ES-I3 (cell line): ENCODE results near the gene IRF2.

Experiments
- H3K36me3 ChIP-seq: 2 replicates; pipeline ENCODE4 v1.6.1; 2013; ENCODE audit warnings: mild to moderate bottlenecking, low read length, control low read depth, moderate library complexity; ENCODE audit not compliant: insufficient read depth
- H3K4me1 ChIP-seq: 2 replicates; pipeline ENCODE4 v1.6.1; 2013; ENCODE audit warnings: mild to moderate bottlenecking, control low read depth, low read length; ENCODE audit not compliant: insufficient read depth
- H3K9ac ChIP-seq: 2 replicates; pipeline ENCODE4 v1.6.1; 2013; ENCODE audit warnings: low read depth, mild to moderate bottlenecking, low read length, moderate library complexity
- H3K9me3 ChIP-seq: 2 replicates; pipeline ENCODE4 v1.6.1; 2013; ENCODE audit warnings: mild to moderate bottlenecking, low read length, moderate library complexity; ENCODE audit not compliant: control insufficient read depth, insufficient read depth

Gene IRF2

DNA sequence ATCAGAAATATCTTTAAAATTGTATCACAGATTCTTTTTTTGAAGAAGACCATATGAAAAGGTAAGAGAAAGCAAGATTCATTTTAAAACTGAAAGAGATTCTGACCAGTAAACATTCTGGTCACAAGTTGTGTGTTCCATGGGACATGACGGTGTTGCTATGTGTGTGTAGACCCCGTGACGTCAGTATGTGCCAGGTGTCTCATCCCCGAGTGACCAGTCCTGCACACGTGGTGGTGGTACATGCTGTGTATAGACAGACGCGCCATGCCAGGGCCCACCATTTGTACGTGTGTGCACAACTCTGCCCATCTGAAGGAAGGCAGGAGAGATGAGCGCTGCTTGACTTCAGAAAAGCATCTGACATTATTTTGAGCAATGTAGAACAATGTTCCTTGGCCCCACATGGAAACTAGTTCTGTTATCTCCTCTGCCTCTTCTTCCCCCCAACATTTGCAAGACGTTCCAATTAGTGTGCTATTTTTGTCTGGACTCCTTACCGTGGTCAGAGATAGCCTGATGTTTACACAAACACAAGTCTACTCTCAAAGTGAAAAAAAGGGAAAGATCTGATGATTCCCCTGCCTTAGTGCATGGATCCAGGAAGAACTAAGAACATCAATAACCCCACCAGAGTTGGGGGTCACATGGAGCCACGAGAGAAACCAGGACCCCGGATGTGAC, 51.2 kb downstream of the IRF2 start:
- peaks cover 6% of the 10 kb centered on the region; the same call in 1 of the 2 replicates for H3K36me3 ChIP-seq
- no peaks in the 10 kb centered on the region; the same call in 1 of the 2 replicates for H3K9me3 ChIP-seq
- H3K4me1 ChIP-seq, result no peaks in the 10 kb centered on the region; the same call in 1 of the 2 replicates
- no peak overlapping the region for H3K9ac ChIP-seq

GRCh38 chr4:184422378-184422777, 52.0 kb downstream of the IRF2 start:
- Histone ChIP-seq H3K36me3 (peaks cover 6% of the 10 kb centered on the region; the same call in 1 of the 2 replicates), H3K9me3 (no peaks in the 10 kb centered on the region; the same call in 1 of the 2 replicates), H3K4me1 (no peaks in the 10 kb centered on the region; the same call in 1 of the 2 replicates), H3K9ac (no peak overlapping the region)

GRCh38 chr4:184421533-184422155, 52.7 kb downstream of the IRF2 start:
- Histone ChIP-seq H3K36me3 (peaks cover 6% of the 10 kb centered on the region; the same call in 1 of the 2 replicates), H3K9me3 (no peaks in the 10 kb centered on the region; the same call in 1 of the 2 replicates), H3K9ac (no peak overlapping the region), H3K4me1 (no peaks in the 10 kb centered on the region; the same call in 1 of the 2 replicates)

DNA sequence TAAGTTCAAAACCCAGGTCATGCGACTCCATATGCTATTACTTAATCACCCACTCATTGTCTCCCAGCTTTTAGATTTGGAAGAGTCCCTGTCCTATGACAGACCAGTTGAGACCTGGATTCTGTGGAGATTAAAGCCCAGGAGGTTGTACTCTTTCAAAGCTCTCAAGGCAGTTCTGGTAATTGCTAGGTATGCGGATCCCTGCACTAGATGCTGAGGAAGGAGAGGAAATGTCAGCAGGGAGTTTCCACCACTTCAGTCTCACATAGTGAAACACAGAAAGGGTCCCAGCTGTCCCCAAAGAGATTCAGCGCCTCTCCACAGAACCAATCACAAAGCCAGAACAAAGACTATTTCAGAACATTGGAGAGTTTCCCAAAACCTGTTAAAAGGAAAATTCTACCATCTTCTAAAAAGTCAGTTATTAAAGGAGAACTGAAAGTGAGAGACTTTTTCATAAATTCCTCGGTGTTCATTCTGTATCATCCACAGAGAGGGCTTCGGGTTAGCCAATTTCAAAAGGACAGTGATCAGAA, 53.4 kb downstream of the IRF2 start:
- no peaks in the 10 kb centered on the region; the same call in 1 of the 2 replicates for H3K4me1 ChIP-seq
- no peak overlapping the region for H3K9ac ChIP-seq
- H3K9me3 ChIP-seq, result no peaks in the 10 kb centered on the region; the same call in 1 of the 2 replicates
- H3K36me3 ChIP-seq, result peaks cover 6% of the 10 kb centered on the region; the same call in 1 of the 2 replicates

- peaks cover 6% of the 10 kb centered on the region; the same call in 1 of the 2 replicates for H3K36me3 ChIP-seq
- no peaks in the 10 kb centered on the region; the same call in 1 of the 2 replicates for H3K4me1 ChIP-seq
- no peak overlapping the region for H3K9ac ChIP-seq
- H3K9me3 ChIP-seq, result no peaks in the 10 kb centered on the region; the same call in 1 of the 2 replicates
Measured at GRCh38 chr4:184420402-184420801, 53.9 kb downstream of the IRF2 start.

GRCh38 chr4:184419976-184420375, 54.4 kb downstream of the IRF2 start:
- H3K4me1 ChIP-seq, result no peaks in the 10 kb centered on the region; the same call in 1 of the 2 replicates
- no peak overlapping the region for H3K9ac ChIP-seq
- peaks cover 6% of the 10 kb centered on the region; the same call in 1 of the 2 replicates for H3K36me3 ChIP-seq
- H3K9me3 ChIP-seq, result no peaks in the 10 kb centered on the region; the same call in 1 of the 2 replicates

DNA sequence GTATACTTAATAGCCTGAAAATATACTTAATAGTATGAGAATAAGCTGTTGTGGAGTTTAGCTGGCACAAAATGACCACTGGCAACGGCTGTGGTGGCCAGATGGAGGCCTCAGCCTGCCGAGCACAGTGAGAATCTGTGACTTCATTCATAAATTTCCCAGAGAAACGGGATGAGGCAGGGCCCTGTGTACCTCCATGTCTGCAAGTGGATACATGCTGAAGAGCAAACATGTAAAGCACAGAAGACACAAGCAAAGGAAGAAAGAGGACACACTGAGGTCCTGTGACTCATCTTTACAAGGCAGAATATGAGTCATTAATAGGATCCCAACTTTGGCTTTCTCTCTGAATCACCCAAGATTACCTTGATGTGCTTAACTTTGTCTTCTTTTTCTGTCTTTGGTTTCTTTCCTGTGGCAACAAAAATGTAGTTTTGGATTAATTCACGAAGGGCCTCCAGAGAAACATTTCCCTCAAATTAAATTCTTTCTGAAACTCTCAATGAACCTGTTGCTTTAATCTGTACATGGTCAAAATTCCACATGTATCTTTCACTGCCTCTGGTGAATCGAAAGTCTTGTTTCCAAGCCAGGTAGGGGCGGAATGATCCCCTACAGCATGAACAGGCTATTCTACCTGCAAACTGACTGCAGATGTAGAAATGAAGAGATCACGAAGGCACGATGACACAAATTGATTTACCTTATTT, 56.4 kb downstream of the IRF2 start:
- Histone ChIP-seq H3K9me3 (no peaks in the 10 kb centered on the region), H3K4me1 (no peaks in the 10 kb centered on the region; the same call in 1 of the 2 replicates), H3K9ac (no peak overlapping the region), H3K36me3 (peaks cover 6% of the 10 kb centered on the region; the same call in 1 of the 2 replicates)

DNA sequence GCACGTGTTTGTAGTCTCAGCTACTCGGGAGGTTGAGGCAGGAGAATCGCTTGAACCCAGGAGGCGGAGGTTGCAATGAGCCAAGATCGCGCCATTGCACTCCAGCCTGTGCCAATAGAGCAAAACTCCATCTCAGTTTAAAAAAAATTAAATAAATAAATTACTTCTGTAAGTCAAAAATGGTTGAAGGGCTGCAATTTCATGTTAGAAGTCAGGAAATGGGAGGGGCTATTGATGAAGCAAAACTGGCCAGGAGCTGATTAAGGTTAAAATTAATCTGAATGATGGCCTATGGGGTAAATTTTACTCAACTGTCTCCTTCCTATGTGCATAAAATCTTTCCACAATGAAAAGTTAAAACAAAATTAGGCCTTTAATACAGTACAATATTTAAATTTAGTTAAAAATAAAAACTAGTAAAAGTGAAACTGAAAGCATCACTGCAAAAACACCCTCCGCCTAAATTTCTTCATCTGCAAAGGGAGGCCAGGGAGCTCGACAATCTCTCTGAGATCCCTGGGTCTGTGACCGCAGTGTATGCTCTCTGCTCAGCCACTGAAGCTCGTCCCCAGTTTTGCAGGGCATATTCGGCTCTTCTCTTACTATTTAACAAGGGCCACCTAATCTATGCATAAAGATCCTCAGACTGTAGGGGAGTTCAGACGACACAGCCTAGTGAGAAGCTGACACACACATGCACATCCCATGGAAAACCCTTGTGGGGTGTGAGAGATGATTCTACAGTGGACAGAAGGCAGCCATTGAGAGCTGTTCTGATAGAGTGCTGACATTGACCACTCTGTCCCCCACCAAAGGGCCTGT, 57.2 kb downstream of the IRF2 start:
- no peaks in the 10 kb centered on the region for H3K9me3 ChIP-seq
- no peak overlapping the region for H3K9ac ChIP-seq

DNA sequence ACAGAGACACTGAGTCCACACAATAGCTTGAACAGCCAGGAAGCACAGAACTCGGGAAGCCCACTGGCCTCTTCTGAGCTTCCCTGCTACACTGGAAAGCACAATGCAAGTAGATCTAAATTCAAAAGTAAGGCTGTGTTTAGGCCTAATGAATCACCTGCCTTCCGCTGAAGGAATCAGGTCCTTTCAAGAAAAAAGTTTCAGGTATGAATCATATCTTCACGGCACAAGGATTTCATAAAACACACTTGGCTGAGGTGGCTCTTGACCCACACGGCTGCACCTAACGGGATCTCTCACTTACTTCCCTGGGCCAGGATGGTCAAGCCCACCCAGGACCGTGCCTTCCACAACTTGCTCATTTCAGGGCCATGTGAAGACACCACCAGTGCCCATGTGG, 59.3 kb downstream of the IRF2 start:
- Histone ChIP-seq H3K9me3 (no peaks in the 10 kb centered on the region), H3K4me1 (no peaks in the 10 kb centered on the region; the same call in 1 of the 2 replicates), H3K9ac (no peak overlapping the region), H3K36me3 (peaks cover 6% of the 10 kb centered on the region; the same call in 1 of the 2 replicates)

More for the DNA sequence above, 57.2 kb downstream of the IRF2 start:
- H3K36me3 ChIP-seq, result peaks cover 6% of the 10 kb centered on the region; the same call in 1 of the 2 replicates
- H3K4me1 ChIP-seq, result no peaks in the 10 kb centered on the region; the same call in 1 of the 2 replicates

DNA sequence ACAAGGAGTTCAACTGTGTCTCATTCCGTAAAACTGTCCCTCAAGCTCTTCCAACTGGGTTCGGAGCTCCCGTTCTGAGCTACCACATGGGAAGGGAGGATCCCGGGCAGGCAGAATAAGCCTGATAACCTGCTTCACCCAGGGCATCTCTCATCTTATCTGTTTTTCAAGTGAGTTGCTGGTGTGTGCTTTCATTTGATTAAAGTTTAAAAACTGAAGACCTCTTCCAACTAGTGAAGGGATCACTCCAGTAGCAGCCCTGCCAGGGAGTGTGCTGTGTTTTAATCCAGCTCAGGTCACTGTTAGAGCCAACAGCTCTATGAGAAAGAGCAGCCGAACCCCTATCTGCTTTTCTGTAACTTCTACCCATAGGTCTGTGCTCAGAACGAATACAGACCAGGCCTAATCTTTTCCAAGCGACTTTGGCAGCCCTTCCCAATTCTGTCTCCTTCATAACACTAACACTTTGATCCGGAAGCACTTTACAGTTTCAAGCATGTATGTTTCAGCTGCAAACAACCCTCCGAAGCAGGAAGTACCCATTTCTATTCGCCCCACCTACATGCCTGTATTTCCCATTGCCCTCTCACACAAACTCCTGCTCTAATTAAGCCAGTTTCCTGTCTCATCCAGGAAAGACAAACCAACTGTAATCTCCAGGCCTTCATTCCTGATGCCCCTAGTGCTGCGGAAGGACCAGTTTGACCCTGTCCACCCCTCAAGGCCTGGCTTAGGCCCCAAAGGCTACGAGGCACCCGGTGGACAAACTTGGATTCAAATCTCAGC, 60.9 kb downstream of the IRF2 start:
- H3K36me3 ChIP-seq, result no peaks in the 10 kb centered on the region; the same call in 1 of the 2 replicates
- H3K4me1 ChIP-seq, result peaks cover 8% of the 10 kb centered on the region
- H3K9me3 ChIP-seq, result no peaks in the 10 kb centered on the region
- H3K9ac ChIP-seq, result no peak overlapping the region

DNA sequence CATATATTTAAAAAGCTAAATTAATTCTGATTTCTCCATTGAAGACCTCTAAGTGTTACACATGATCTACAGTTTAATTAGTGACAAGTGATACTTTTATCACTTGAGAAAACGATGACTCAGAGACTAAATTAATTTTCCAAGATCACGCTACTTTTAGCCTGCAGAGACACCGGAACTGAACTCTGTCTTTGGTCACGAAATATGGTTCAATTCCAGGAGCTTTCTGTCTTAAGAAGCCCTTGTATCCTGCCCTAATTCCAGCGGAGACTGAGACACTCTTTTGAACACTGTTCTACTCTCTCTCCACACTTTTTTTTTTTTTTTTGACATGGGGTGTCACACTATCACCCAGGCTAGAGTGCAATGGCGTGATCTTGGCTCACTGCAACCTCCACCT, 63.6 kb downstream of the IRF2 start:
- Histone ChIP-seq H3K36me3 (no peaks in the 10 kb centered on the region; the same call in 1 of the 2 replicates), H3K9ac (no peak overlapping the region), H3K4me1 (peaks cover 24% of the 10 kb centered on the region), H3K9me3 (no peaks in the 10 kb centered on the region)

DNA sequence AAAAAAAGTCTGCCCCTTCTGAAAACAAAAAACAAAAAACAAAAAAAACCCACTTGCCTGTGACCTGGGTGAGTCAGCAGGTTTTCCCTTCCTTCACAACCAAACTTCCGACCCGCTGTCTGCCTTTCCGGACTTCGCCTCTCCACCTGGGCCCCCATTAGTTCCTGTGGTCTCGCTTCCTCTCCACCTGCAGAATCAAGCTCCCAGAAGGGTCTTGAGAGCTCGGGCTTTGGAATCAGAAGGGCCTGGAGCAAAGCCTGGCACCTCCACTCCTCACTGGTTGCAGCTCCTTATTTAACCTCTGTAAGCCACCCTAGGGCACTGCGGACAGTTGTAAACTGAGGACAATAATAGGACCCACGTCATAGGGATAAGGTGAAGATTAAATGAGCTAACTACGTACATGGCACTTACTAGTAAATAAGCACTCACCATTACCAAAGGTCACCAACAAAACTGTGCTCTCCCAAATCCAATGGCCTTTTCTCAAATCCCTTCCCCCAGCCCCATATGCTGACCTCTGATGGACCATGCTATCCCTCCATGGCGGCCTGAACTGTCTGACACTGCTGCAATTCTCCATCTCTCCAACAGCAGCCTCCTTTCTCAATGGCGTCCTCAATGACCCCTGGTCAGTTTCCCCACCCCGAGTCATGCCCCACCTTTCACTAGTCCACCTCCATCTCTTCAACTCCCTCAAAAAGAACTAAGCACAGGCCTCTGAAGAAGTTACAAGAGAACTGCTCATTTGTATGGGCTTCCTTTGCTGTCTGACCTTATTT, 64.2 kb downstream of the IRF2 start:
- no peaks in the 10 kb centered on the region for H3K9me3 ChIP-seq
- peaks cover 24% of the 10 kb centered on the region for H3K4me1 ChIP-seq
- no peak overlapping the region for H3K9ac ChIP-seq
- no peaks in the 10 kb centered on the region for H3K36me3 ChIP-seq
